GM21717 (cell line): ENCODE data around the gene CCDC80.
"Not testable (repeated sequence)": the region's sequence is repeated elsewhere in the genome, so short reads cannot be mapped to it uniquely, and the experiment has no call there.

Experiments
- ATAC-seq: cut with Tn5 transposase; IDR thresholded peaks from one replicate; pipeline ENCODE4 v1.9.1; 2021; ENCODE audit warnings: mild to moderate bottlenecking, moderate library complexity; ENCODE audit not compliant: unreplicated experiment

CCDC80 gene

DNA sequence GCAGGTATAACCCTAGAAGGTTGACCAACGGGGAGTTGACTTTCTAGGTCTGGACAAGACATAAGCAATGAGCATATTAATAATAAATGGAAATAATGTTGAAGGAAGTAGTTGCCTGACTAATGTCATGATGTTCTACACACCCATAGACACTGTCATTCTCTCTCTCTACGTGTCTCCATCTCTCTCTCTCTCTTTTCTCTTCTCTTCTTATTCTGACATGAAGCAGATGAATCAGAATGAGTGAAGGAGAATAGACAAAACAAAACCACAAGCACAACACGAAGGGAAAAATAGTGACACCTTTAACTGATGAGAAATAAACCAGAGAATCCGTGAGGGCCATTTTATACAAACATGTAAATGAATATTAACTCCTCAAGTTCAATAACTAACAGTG lies 26.7 kb upstream of the CCDC80 start:
- ATAC-seq, result no peak

DNA sequence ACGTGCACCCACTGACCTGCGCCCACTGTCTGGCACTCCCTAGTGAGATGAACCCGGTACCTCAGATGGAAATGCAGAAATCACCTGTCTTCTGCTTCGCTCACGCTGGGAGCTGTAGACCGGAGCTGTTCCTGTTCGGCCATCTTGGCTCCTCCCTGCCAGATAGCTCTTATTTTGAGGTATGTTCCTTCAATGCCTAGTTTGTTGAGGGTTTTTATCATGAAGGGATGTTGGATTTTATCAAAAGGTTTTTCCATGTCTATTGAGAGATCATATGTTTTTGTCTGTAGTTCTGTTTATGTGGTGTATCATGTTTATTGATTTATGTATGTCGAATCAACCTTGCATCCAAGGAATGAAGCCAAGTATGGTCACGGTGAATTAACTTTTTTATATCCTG lies 24.1 kb upstream of the CCDC80 start:
- not testable (repeated sequence) for ATAC-seq

- no peak for ATAC-seq
These were observed 15.1 kb upstream of the CCDC80 start for GRCh38 chr3:112656043-112656442.

DNA sequence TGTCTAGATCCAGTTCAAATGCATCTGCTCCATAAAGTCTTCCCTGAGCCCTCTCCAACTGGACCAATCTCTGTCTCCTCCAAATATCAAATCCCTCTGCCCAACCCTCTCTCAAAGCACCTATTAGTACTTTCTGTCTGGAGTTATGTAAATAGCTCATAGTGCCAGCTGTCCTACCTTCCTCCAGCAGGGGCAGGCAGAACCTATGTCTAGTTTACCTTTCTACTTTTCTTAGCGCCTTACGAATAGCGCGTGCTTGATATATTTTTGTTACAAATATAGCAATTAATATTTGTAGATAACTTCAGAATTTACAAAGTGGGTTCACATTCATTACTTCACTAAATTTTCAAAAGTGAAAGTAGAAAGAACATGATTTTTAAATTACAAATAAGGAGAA lies 14.0 kb upstream of the CCDC80 start:
- ATAC-seq, result no peak

GRCh38 chr3:112654492-112654891 lies 13.5 kb upstream of the CCDC80 start:
- no peak for ATAC-seq

- ATAC-seq, result no peak
These were observed 12.9 kb upstream of the CCDC80 start for GRCh38 chr3:112653881-112654300.

GRCh38 chr3:112653209-112653871 lies 12.4 kb upstream of the CCDC80 start:
- ATAC-seq, result no peak

- no peak for ATAC-seq
These were observed 10.6 kb upstream of the CCDC80 start for GRCh38 chr3:112651516-112651915.

DNA sequence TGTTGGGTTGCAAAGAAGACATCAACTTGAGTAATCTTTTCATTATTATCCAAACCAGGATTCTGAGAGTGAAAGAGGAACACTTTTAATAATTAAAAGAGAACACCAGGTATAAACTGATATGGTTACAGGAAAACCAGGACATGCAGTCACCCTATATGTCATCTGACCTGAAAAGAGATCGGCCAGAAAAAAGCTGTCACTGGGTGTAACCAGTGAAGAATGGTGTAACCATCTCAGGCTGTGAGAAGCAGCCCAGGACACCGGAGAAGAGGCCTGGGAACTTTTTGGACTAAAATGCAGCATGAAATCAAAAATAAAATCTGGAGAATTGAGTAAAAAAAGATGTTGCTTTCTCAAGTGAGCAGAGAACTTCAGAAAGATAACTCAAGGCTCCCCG lies 10.1 kb upstream of the CCDC80 start:
- no peak for ATAC-seq

DNA sequence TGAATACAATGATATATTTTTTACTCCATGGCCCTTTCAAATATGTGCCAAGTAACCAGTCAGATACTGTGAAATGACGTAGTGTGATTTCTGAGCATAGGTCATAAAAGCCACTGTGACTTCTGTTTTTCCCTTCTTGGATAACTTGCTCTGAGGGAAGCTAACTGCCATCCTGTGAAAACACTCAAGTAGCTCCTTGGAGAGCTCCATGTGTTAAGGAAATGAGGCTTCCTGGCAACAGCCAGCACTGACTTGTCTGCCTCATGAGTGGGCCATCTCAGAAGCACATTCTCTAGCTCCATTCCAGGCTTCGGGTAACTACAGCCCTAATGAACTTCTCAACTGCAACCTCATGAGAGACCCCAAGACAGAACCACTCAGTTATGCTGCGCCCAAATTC lies 9.5 kb upstream of the CCDC80 start:
- ATAC-seq, result no peak

DNA sequence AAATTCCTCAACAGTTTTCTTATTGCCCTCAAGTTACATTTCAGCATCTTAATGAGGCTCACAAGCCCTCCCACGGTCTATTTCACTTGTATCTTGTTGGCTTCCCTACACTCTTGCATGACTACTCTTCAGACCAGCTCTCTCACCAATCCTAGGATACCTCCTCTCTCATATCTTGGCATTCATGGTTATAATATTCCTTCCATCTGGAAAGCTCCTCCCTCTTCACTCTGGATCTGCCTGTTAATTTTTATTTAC lies 8.5 kb upstream of the CCDC80 start:
- no peak for ATAC-seq

DNA sequence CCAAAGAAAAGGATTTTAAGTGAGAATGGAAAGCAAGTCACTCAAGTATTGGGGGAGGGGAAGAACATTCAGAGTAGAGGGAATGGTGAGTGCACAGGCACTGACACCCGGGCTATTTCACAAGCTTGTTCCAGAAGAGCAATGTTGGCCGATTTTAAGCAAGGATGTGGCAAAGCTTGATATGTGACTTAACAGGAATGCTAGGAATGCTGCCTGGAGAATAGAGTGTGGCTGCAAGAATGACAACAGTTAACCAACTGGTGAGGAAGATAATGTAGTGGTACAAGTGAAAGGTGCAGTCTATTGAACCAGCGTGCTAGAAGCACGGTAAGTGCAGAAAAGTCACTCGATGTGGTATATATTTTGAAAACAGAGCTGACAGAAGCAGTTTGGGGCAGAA lies 6.2 kb upstream of the CCDC80 start:
- ATAC-seq, result no peak

DNA sequence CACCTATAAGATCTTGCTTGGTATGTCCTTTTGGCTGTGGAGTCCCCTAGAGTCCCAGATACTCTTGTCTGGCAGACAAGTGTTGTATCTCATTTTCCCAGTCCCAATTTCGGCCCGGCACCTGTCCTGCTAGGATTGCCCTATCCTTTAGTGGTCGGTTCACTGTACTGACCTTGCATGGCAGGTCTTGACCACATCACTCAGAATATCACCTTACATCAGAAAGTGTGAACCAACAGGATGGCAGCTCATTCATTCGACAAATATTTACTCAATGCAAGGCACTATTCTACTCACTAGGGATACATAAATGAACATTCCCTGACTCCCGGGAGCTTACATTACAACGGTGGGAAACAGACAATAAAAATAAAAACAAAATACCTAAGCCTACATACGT lies 5.7 kb upstream of the CCDC80 start:
- ATAC-seq, result no peak

DNA sequence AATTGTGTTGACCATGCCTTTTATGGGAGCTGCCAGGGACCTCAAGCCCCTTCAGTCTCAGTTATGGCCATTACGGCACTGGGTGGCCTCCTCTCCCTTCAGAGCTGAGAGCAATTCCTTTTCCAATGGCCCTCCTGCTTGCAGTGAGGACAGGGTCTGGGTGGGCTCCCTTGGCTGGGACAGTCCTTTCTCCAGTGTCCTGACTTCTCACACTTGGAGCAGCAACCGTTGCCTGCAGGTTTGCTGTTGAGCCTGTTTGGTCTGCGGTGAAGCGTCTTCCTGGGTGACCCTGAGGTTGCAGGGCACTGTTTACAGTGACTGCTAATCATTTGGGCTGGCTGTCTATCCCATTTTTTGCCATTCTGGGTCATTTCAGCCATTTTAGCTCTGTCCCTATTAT lies 3.5 kb upstream of the CCDC80 start:
- no peak for ATAC-seq

- no peak for ATAC-seq
These were observed 2.8 kb upstream of the CCDC80 start for GRCh38 chr3:112643621-112644240.

- peak; percentile 85 for ATAC-seq
These were observed 2.1 kb upstream of the CCDC80 start for GRCh38 chr3:112642912-112643506.

GRCh38 chr3:112640276-112640929 lies 540 bp downstream of the CCDC80 start:
- ATAC-seq, result no peak

GRCh38 chr3:112639455-112640225 lies 1.3 kb downstream of the CCDC80 start:
- ATAC-seq, result no peak

DNA sequence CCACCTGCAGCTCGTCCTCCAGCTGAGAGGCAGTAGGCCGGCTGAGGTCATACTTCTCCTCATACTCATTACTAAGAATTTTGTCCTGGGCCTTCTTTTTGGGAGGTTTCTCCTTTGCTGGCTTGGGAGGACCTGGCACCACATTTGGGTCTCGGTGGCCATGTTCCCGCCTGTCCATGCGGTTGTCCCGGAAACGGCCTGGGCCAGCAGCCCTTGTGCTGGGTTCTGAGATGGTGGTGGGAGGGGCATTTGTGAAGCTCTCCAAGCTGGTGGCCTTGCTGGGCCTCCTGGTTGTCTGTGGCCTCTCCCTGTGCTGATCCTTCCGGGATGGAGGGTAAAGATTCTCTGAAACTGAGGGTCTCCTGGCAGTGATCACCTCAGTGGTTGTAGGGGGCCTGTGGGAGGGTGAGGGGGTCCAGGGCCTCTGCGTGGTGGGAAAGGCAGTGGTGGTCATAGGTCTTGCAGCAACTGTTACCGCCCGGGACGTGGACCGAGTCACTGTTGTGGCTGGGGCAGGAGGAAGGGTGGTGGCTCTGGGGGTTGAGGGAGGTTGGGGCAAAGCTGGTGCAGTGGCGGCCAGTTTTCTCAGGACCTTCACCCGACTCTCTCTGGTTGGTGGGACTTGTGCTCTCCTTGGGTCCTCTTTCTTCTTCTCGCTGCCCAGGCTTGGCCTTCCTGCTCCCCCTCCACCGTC lies 2.5 kb downstream of the CCDC80 start:
- ATAC-seq, result no peak

DNA sequence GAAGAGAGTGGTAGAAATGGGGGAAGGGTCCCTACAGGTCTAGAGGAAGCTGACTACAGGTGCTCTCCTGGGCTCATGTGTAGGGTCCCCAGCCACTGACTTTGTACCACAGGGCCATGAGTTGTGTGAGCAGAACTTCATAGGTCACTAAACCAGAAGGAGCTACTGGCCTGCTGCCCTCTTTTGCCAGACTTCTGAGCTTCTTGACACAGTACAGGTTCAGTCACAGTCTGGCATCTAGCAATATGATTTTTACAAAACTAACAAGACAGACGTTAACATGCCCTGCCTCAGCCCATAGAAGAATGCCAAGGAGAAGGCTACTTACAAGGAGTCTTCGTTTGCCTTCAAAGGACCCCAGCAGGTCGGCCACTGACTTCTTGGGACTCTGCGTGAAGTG lies 3.2 kb downstream of the CCDC80 start:
- no peak for ATAC-seq

DNA sequence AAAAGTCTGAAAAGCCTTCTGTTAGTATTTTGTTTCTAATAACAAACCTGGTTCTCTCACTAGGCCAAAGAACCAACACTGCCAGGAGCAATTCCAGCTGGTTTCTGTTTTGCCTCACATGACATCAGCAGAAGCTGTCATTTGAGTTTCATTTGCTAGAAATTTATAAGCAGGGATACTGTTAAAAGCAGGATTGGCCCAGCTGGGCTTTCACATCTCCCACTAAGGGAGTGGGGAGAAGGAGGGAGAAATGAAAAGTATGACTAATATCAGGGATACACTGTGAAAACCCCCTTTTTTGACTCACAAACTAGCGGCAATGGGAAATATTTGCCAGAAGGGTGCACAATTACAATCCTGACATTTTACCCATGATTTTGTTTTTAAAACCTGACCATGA lies 5.3 kb downstream of the CCDC80 start:
- ATAC-seq, result no peak
